HS-27A (cell line): ENCODE results near the gene STX4.
"Not testable (repeated sequence)": the region's sequence is repeated elsewhere in the genome, so short reads cannot be mapped to it uniquely, and the experiment has no call there.

Source experiments
- DNase-seq: peaks from one replicate; pipeline ENCODE4 v3.0.0-alpha.2; 2012; ENCODE audit warnings: low read depth, missing footprints

STX4 gene

DNA sequence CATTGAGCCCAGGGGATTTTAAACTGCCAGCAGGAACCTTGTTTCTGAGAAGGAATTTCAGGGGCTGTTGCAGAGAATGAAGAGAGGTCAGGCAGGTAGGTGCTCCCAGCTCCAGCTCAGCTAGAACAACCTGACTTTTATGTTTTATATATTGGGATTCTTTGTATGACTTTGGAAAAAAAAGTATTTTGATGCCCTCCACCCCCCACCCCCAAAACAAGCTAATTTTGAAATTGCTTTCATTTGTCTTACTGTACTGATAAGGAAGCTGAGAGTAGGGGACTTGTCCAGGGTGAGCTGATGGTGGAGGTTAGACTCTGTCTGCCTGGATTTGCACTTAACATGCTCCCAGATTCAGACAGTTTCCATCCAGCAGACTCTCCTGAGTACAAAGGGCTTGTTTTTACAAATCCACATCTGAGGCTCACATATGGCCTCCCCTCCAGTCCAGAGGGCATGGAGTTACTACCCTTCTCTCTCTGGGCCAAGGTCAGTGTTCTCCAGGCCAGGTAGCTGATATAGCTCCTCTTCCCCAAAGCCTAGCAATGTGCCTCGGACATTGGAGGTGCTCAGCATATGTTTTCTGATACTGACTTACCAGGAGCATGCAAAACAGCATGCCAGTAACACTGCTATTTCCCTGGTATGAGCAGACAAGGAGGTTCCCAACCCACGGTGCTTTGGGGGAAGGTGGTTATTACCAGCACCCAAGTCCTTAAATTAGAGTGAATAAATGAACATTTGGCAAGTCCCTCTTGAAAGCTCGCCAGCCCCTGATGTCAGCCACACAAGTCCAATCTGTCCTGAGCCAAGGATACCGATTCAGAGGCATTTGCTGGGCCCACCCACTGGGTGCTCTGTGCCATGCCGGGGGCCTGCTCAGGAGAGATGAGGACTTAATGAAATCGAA lies 34.3 kb upstream of the STX4 start:
- no peak for DNase-seq

DNA sequence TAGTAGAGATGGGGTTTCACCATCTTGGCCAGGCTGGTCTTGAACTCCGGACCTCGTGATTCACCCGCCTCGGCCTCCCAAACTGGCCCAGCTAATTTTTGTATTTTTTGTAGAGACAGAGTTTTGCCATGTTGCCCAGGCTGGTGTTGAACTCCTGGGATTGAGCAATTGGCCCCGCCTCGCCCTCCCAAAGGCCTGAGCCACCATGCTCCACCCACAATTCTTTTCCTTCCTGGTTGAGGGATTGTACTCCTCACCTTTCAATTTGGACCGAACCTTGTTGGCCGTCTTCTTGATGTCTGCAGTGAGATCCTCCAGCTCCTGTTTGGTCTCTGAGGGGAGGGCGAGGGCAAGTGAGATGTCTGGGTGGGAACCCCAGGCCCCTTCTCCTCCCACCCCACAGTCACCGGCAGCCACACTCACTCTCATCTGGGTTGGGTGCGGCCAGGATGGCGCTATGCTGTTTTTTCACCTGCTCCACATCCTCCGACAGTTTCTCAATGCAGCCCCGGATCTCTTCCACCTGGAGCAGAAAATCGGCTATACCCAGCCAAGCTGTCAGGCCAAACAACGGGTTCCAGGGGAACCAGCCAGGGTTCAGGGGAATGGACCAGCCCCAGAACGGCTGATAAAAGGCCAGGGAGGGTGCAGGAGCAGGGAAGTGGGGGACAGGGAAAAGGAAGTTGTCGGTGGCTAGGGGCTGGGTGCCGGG lies 32.5 kb upstream of the STX4 start:
- no peak for DNase-seq

DNA sequence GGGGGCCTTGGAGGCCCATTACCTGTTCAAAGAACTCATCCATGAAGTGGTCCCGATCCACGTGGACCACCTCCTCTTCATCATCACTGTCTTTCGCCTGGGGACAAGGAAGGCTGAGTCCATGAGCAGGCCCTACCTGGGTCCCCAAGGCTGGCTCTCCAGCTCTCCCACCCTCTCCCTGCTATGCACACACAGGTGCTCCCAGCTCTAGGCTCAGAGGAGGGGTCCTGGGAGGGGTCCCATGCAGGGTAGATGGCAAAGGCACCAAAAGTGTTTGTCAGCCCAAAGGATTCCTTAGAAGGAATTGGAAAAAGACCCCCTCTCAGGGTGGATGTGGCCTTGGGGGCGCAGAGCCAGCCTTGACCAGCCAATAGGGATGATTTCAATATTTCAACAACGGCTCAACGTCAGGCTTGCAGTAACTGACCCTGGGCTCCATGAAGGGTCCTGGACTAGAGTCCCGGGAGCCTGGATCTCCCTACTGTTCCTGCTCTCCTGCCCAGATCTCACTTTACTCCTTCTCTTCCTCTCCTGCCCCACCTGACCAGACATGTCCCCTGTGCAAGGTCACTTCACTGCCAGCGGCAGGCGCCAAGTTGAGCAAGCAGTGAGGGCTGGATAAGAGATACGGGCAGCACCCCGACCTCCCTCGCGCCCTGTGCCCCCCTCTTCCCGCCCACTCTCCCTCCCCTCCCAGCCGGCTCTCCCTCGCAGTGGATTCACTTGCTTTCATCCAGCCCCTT lies 31.7 kb upstream of the STX4 start:
- DNase-seq = no peak

DNA sequence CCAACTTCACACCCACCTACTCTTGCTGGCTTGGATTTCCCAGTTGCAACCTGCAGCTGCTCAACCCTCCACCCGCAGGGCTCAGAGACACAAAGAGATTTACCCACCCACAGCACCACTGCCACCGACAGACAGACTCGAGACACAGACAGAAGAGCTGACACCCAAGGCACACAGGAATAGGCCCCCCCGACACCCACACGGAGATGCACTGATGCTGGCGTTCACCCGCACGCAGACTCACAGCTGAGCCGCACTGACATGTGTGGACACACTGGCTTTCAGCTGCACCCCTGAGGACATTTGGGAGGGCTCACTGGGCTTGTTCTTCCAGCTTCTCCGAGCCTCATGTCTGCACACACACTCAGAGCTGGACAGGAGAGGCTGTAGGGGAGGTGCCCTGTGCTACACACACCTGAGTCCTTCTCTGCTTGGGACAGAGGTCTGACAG lies 31.1 kb upstream of the STX4 start:
- no peak for DNase-seq

- DNase-seq = no peak
These were observed 30.5 kb upstream of the STX4 start for GRCh38 chr16:31002862-31003341.

- no peak for DNase-seq
These were observed 29.6 kb upstream of the STX4 start for GRCh38 chr16:31003744-31004143.

DNA sequence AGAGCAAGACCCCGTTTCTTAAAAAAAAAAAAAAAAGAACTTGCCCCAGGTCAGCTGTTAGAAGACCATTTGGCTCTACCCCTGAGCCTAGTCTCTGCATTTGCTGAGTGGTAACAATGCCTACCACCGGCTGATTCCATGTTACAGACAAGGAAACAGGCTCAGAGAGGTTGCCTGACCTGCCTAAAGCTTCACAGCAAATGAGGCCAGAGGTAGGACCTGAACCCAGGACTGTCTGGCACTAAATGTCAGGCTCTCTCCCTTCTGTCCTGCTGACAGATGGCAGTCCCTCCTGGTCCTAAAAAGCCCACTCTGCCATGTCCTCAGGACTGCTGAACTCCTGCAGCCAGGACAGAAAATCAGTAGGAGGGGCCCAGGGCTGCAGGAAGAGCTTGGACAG lies 28.7 kb upstream of the STX4 start:
- DNase-seq = no peak

DNA sequence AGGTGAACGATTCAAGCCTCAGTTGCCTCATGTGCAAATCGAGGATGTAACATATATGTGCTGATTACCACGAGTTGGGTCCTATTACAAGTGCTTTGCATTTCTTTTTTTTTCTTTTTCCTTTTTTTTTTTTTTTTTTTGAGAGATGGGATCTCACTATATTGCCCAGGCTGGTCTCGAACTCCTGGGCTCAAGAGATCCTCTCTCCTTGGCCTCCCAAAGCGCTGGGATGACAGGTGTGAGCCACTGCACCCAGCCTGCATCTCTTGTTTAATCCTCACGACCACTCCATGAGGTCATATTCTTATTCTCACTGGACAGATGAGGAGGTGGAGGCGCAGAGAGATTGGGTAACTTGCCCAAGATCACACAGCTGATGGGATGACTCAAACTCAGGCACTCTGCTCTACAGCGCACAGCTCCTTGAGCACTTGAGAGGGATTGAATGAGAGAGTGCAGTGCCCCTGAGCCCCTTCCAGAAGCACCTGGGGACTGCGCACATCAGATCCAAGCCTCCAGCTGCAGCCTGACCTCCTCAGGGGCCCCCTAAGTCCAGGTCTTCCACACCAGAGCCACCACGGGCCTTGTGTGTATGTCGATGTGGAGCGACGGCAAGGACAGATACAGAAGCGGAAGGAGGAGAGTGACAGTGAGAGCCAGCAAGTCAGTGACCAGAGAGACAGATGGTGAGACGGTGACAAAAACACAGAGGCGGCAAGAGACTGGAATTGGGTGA lies 27.8 kb upstream of the STX4 start:
- DNase-seq = no peak

DNA sequence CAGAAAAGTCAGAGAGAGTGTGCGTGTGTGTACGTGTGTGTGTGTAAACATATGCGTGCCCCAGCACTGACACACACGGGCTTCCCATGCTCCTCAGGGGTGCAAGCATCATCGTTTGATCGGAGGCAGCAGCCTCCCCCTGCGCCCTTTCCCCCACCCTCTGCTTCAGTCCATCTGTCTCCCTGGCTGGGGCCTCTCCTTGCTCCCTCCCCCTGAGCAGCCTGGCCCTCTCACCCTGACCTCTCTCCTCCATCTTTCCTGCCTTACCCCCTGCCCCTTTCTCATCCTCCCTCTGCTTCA lies 27.3 kb upstream of the STX4 start:
- DNase-seq = no peak

GRCh38 chr16:31006589-31006988 lies 26.8 kb upstream of the STX4 start:
- no peak for DNase-seq

DNA sequence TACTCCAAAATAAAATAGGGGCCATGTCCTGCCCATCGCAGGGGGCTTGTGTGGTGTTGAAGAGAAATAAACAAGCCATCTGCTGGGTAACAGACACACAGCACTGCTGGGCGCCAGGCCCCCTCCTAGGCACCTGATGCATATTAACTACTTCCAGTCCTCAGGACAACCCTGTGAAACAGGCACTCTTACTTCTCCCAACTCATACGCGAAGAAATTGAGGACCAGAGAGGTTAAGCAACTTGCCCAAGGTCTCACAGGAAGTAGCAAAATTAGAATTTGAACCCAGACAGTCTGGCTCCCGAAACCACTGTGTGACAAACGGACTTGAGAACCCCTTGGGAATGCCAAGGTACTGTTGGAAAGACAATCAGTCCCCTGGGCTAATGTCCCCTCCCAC lies 25.7 kb upstream of the STX4 start:
- no peak for DNase-seq

GRCh38 chr16:31008149-31008548 lies 25.2 kb upstream of the STX4 start:
- DNase-seq = no peak

GRCh38 chr16:31008551-31008950 lies 24.8 kb upstream of the STX4 start:
- no peak for DNase-seq

- DNase-seq = no peak
These were observed 24.2 kb upstream of the STX4 start for GRCh38 chr16:31009120-31009519.

DNA sequence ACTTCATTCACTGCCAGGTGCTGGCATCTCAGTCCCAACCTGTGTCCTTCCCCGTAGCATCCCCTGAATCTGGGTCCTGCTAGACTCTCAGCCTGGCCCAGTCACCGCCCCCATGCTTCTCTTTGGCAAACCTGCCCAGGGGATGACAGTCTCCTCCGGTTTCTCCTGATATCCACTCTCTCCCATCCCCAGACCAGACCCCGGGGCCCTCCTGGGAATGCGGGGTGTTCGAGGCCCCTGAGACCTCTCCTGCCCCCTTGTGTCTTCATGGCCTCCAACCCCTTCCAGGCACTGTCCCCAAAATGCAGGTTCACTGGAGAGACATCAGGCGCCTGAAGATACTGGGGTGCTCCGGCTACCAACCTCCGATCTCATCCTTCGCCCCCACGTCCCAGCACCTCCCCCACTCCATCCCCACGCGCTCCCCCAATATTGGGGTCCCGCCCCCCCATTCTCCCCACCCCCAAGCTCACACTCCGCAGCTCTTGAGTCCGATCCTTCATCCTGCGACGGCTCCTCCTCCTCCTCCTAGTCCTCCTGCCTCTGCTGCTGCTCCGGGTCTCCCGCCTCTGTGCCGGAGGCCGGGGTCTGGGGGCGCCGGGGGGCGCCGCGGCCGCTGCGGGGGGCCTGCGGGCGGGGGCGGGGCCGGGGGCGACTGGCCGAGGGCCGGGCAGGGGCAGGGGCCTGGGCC lies 23.3 kb upstream of the STX4 start:
- no peak for DNase-seq

GRCh38 chr16:31010585-31011325 lies 22.6 kb upstream of the STX4 start, which contains the start of gene STX1B:
STX1B (minus strand) TSS chr16:31010638; CDS start chr16:31010396, 242 bp downstream.
- DNase-seq = no peak

DNA sequence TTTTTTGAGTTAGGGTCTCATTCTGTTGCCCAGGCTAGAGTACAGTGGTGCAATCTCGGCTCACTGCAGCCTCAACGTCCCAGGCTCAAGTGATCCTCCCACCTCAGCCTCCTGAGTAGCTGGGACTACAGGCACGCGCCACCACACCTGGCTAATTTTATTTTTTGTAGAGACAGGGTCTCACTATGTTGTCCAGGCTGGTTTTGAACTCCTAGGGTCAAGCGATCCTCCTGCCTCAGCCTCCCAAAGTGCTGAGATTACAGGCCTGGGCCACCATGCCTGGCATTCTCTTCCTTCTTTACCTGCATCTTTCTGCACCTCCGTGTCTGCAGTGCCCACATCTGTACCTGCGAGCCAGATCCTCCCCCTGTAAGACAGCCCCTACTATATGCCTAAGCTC lies 21.5 kb upstream of the STX4 start:
- DNase-seq = not testable (repeated sequence)

GRCh38 chr16:31013292-31013691 lies 20.1 kb upstream of the STX4 start:
- not testable (repeated sequence) for DNase-seq

DNA sequence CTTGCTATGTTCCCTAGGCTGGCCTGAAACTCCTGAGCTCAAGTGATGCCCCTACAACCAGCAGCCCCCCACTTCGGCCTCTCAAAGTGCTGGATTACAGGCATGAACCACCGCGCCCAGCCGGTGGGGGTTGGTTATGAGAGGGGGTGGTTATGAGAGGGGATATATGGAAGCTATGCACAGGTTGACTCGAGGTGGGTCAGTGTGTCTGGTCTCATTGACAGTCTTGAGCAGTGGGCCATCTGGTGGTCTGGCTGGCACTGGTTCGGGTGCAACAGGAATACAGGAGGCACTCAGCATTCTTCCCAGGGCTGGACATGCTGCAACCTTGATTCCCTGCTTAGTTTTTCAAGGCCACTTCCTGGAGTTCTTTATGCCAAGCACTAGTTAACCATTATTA lies 17.3 kb upstream of the STX4 start:
- DNase-seq = no peak

DNA sequence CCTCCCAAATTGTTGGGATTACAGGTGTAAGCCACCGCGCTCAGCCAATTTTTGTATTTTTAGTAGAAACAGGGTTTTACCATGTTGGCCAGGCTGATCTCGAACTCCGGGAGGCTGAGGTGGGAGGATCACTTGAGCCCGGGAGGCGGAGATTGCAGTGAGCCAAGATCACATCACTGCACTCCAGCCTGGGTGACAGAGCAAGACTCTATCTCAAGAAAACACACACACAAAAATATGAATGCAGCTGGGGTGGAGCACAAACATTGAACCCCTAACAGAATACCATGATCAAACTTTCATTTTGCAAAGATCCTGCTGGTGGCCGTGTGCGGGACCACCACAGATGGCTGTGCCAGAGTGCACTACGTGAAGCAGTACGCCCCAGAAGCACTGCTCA lies 15.6 kb upstream of the STX4 start:
- not testable (repeated sequence) for DNase-seq

DNA sequence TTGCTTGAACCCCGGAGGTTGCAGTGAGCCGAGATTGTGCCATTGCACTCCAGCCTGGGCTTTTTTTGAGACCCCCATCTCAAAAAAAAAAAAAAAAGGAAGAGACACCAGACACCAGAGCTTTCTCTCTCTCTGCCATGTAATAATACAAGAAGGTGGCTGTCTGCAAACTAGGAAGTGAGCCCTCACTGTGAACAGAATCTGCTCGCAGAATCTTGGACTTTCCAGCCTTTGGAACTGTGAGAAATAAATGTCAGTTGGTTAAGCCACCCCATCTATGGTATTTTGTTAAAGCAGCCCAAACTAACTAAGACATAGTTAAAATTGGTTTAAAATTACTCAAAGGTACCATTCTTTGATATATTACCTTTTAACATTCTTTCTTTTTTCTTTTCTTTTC lies 12.8 kb upstream of the STX4 start:
- no peak for DNase-seq
